RWPE1 (cell line): Measurements from ENCODE around the gene IRF1.
A peak's percentile ranks its signal among the peaks of the same experiment; 100 is the strongest.

Source experiments
- CTCF ChIA-PET: fragments of 350-600 bp; sonication (Branson Sonifier 250); formaldehyde crosslinking; extraction: SDS; loops from one replicate; lab custom pipeline; 2021; lab: Yijun Ruan, JAX
- POLR2A ChIA-PET: fragments of 400-600 bp; formaldehyde crosslinking; extraction: SDS; loops from one replicate; lab custom pipeline; 2020; ENCODE audit warnings: antibody characterized with exemption; ENCODE audit not compliant: low non-redundant PET; lab: Yijun Ruan, JAX
- DNase-seq: peaks from one replicate; pipeline ENCODE4 v3.0.0; 2012; ENCODE audit warnings: low spot score
- H3K27ac ChIP-seq: fragments of 450-650 bp; 2 replicates; pipeline ENCODE4 v1.5.1; 2017
- TF ChIP-seq, protein P1 (sequence below): fragments of 450-650 bp; conservative IDR thresholded peaks from 2 replicates; pipeline ENCODE4 v1.5.1; 2017; ENCODE audit warnings: low read depth, mild to moderate bottlenecking

Gene IRF1

DNA sequence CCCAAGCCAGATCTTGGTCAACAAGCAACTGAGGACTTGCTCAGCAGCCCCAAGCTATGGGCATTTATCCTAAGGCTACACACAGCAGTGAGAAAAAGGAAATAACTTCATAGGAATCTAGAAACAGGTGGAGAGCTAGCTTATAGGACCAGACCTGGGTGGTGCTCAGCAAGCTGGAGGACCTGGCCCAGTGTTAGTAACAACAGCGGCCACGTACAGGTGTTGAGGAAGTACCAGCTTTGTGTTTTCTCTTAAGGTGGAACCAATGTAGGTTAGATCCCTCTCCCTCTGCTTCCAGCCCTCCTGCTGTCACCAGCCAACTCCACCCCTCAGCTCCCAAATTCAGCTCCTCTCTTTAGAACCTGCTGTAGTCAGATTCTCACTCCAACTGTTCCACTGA, 43.4 kb downstream of the IRF1 start:
- ChIA-PET CTCF (interaction anchor here (0.5 to 1.6 kb wide), 4 partner anchors 10 to 383 kb away, joined by 3 to 5 read pairs (median 3); partner anchors contain the start of gene IRF1), POLR2A (no interaction called here)
- peak overlapping the region; percentile 64 for H3K27ac ChIP-seq
- DNase-seq: no peak
- TF ChIP-seq, protein P1, sequence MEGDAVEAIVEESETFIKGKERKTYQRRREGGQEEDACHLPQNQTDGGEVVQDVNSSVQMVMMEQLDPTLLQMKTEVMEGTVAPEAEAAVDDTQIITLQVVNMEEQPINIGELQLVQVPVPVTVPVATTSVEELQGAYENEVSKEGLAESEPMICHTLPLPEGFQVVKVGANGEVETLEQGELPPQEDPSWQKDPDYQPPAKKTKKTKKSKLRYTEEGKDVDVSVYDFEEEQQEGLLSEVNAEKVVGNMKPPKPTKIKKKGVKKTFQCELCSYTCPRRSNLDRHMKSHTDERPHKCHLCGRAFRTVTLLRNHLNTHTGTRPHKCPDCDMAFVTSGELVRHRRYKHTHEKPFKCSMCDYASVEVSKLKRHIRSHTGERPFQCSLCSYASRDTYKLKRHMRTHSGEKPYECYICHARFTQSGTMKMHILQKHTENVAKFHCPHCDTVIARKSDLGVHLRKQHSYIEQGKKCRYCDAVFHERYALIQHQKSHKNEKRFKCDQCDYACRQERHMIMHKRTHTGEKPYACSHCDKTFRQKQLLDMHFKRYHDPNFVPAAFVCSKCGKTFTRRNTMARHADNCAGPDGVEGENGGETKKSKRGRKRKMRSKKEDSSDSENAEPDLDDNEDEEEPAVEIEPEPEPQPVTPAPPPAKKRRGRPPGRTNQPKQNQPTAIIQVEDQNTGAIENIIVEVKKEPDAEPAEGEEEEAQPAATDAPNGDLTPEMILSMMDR: no peak

GRCh38 chr5:132446621-132447020, 44.0 kb downstream of the IRF1 start:
- DNase-seq: no peak

GRCh38 chr5:132445930-132446329, 44.6 kb downstream of the IRF1 start:
- peak; percentile 82 for DNase-seq
- peak overlapping the region; percentile 80 for H3K27ac ChIP-seq
- ChIA-PET POLR2A (no interaction called here), CTCF (interaction anchor here (0.6 to 0.7 kb wide), 3 partner anchors 60 to 534 kb away, joined by 3 to 4 read pairs (median 3); no protein-coding TSS in a partner anchor)
- TF ChIP-seq, protein P1: no peak

More at GRCh38 chr5:132446621-132447020, 44.0 kb downstream of the IRF1 start:
- TF ChIP-seq, protein P1: no peak
- POLR2A ChIA-PET: no interaction called here
- peak overlapping the region; percentile 64 for H3K27ac ChIP-seq
- CTCF ChIA-PET: interaction anchor here (0.7 to 1.6 kb wide), 3 partner anchors 10 to 43 kb away, joined by 3 to 5 read pairs (median 3); partner anchors contain the start of gene IRF1

DNA sequence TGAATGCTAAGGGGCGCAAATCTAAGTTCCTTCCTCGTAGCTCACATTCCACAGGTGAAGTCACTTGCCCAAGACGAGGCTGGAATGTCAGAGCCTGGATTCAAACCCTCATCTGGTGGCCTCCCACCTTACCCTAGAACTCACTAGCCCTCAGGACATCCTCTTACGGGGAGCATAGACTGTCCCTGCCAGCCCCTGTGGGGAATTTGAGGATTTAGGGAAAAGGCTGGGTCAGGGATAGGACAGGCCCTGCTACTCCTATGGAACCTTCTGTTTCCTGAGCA, 45.0 kb downstream of the IRF1 start:
- POLR2A ChIA-PET: no interaction called here
- CTCF ChIA-PET: interaction anchor here (0.6 to 0.7 kb wide), 3 partner anchors 60 to 534 kb away, joined by 3 to 4 read pairs (median 3); no protein-coding TSS in a partner anchor
- TF ChIP-seq, protein P1: no peak
- peak overlapping the region; percentile 80 for H3K27ac ChIP-seq
- DNase-seq: peak; percentile 41

DNA sequence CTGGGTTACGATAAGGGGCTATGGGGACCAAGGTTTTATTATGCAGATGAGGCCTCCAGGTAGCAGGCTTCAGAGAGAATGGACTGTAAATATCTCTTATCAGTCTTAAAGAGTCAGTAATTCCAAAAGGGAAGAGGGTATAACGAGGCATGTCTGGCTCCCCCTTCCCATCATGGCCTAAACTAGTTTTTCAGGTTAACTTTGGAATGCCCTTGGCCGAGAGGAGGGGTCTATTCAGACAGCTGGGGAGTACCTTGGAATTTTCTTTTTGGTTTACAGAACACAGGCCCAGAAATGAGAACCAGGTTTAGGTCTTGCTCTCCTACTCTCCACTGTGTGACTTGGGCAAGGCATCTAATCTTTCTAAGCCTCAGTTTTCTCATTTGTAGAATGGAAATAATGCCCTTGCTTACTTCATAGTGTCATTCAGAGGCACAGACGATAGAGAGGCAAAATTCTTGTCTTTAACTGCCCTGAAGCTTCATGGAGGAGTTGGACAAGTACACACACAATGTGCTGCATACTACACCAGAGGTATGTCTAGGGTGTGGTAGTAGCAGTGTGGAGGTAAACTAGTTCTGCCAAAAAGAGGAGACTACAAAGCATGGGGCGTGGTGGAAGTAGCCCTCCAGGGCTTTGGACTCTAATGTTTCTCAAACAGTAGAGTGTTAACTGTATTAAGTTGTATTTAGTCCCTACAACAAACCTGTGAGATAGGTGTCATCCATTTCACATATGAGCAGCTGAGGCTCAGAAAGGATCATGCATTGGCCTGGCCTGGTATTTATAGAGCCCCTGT, 45.5 kb downstream of the IRF1 start:
- TF ChIP-seq, protein P1: no peak
- POLR2A ChIA-PET: interaction anchor here (0.6 kb wide), 2 partner anchors 35 to 44 kb away, joined by 3 read pairs; no protein-coding TSS in a partner anchor
- peak overlapping the region; percentile 80 for H3K27ac ChIP-seq
- DNase-seq: peak; percentile 76
- CTCF ChIA-PET: interaction anchor here (0.6 to 0.7 kb wide), 3 partner anchors 61 to 535 kb away, joined by 3 to 4 read pairs (median 3); no protein-coding TSS in a partner anchor

DNA sequence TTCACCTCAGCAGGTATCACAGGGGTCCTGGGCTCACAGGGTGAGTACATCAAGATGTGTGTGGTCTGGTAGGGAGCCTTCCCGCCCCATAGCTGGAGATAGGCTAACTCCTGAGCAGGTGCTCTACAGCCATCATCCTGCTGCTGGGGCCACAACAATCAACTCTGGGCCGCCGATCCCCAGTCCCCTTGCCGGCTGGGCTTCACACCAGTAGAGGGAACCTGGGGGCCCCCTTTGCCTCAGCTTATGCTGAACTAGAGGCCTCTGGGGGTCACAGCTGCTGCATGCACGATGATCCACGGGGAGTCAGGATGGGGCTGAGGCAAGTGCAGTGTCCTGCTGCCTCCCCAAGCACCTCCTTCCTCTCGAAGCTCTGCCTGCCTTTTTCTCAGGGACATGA, 46.5 kb downstream of the IRF1 start:
- TF ChIP-seq, protein P1: no peak
- POLR2A ChIA-PET: no interaction called here
- CTCF ChIA-PET: no interaction called here
- H3K27ac ChIP-seq: no peak overlapping the region
- no peak for DNase-seq
